ENCODE data around the gene TACR1.

DNA sequence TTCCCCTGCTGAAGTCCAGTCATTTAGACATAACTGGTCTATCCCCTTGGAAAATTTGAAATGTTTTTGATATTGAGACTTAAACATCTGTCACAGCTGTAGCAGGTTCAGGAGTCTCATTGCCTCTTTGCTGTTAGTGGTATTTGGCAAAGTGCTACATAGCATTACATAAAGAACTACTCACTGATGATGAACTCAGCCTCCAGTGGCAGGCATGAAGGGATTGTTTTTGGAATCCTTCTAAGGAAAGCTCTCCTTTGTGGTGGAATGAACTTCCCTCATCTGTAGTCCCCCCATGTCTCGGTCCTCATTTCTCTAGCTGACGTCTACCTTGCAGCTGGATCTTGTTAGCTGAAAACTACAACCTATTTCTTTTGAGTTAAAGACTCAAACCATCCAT lies 111.6 kb downstream of the TACR1 start:
- TF ChIP-seq, protein P1, sequence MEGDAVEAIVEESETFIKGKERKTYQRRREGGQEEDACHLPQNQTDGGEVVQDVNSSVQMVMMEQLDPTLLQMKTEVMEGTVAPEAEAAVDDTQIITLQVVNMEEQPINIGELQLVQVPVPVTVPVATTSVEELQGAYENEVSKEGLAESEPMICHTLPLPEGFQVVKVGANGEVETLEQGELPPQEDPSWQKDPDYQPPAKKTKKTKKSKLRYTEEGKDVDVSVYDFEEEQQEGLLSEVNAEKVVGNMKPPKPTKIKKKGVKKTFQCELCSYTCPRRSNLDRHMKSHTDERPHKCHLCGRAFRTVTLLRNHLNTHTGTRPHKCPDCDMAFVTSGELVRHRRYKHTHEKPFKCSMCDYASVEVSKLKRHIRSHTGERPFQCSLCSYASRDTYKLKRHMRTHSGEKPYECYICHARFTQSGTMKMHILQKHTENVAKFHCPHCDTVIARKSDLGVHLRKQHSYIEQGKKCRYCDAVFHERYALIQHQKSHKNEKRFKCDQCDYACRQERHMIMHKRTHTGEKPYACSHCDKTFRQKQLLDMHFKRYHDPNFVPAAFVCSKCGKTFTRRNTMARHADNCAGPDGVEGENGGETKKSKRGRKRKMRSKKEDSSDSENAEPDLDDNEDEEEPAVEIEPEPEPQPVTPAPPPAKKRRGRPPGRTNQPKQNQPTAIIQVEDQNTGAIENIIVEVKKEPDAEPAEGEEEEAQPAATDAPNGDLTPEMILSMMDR (IDR thresholded peaks at IDR 0.05) = no peak
- TF ChIP-seq ZFX (IDR thresholded peaks at IDR 0.05; ENCODE audit: borderline replicate concordance) = no peak
